NCI-H146 treated with DMSO at 0.1 percent for 48 hours (cell line): ENCODE measurements around the gene RBM39.
"Not testable (repeated sequence)": the region's sequence is repeated elsewhere in the genome, so short reads cannot be mapped to it uniquely, and the experiment has no call there.

ENCODE experiments used
- DNase-seq: peaks from one replicate; lab custom pipeline; 2025; ENCODE audit not compliant: unreplicated experiment; lab: John Stamatoyannopoulos, UW

RBM39 gene

DNA sequence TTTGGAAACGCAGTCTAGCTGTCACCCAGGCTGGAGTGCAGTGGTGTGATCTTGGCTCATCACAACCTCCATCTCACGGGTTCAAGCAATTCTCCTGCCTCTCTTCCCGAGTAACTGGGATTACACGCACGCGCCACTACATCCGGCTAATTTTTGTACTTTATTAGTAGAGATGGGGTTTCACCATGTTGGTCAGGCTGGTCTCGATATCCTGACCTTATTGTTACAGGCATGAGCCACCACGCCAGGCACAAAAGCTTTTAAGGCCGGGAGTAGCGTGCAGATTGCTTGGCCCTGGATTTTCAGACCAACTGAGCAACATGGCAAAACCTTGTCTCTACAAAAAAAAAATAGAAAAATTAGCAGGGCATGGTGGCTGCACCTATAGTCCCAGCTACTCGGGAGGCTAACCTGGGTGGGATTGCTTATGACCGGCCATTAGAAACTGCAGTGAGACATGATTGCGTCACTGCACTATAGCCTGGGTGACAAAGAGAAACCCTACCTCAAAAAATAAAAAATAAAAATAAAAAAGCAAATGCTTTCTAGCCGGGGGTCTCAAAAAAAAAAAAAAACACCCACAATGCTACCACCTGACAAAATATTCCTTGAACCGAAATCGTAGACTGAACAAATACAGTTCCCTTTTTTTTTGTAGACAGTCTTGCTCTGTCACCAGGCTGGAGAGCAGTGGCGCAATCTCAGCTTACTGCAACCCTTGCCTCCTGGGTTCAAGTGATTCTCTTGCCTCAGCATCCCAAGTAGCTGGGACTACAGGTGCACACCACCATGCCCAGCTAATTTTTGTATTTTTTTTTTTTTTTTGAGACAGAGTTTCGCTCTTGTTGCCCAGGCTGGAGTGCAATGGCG, 15.0 kb downstream of the RBM39 start:
- no peak for DNase-seq

DNA sequence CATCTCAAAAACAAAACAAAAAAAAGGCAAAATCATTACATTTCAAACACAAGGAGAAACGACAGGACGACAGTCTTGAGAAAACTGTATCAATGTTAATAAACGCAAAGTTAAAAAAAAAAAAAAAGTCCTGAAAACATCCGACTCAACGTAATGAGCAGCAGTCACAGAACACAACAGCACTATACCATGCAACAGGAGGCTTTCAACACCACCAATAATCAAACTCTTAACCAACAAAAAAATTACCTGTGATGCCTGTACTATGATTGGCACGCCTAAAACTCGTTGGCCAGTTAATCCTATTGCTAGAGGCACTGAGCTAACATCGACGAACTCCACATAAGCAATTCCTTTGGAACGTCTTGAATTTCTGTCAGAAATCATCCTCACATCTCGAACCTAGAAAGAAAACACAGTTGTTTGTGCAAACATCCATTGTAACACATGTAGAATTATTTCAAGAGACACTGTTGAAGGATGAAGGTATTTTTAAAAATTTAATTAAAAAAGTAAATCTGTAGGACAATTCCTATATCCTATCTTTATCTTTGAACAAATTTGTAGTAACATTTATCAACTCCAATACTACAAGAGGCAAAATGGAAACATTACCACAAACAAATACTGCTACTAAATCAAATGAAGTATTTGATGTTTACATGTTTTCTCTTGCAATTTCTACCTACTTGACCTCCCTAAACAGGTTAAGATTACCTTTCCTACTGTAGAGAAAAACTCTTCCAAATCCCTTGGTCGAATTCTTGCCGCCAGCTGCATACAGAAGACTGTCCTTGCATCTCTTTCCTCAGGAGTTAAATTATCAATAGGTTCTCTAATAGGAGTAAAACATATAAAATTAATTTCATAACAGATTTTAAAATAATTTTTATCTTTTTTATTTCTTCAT, 17.5 kb downstream of the RBM39 start:
- DNase-seq = no peak

DNA sequence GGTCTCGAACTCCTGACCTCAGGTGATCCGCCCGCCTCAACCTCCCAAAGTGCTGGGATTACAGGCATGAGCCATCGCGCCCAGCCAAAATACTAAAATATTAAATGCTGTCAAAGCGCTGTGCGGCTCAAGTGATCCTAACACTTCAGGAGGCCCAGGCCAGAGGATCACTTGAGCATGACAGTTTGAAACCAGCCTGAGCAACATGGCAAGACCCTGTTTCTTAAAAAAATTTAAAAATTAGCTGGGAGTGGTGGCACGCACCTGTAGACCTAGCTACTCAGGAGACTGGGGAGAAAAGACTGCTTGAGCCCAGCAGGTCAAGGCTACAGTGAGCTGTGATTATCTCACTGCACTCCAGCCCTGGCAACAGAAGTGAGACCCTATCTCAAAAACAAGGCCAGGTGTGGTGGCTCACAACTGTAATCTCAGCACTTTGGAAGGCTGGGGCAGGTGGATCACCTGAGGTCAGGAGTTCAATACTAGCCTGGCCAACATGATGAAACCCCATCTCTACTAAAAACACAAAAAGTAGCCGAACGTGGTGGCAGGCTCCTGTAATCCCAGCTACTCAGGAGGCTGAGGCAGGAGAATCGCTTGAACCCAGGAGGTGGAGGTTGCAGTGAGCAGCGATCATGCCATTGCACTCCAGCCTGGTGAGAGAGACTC, 18.3 kb downstream of the RBM39 start:
- DNase-seq = not testable (repeated sequence)

DNA sequence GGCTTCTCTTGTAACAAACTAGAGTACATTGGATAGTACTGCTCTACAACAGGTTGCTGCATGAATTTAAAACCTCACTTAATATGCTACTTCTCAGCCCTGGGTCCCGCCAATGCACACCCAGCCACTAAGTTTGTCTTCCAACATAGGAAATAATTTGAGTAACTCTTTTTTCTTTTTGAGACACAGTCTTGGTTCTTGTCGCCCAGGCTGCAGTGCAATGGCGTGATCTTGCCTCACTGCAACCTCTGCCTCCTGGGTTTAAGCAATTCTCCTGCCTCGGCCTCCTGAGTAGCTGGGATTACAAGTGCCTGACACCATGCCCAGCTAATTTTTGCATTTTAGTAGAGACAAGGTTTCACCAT, 18.8 kb downstream of the RBM39 start:
- DNase-seq = not testable (repeated sequence)

DNA sequence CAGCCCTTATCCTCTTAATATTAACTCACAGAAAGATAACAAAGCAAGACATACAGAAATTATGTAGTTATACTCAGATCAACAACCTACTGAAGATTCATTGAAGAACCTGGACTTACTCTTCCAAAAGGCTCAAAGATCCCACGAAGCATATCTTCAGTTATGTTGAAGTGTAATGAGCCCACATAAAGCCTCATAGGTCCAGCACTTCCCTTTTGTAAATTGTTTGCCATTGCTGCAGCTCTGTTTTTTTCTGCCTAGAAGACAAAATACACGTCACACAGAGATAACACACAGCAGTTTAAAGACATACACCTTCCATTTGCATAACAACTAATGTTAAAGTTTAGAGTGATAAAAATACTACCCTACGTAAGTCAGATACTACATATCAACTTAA, 20.4 kb downstream of the RBM39 start:
- no peak for DNase-seq

DNA sequence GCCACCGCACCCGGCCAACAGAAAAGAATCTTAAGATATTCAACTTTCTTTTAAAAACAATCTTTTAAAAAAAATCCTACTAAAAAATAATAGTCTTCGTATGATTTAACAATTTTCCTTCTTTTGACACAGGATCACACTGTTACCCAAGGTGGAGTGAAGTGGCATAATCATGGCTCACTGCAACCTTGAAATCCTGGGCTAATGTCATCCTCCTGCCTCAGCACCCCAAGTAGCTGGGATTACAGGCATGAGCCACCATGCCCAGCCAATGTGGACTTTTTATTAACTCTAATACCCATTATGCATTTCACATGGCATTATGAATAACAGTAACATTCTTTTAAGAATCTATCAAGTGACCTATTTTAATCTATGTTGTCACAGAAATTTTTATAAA, 20.8 kb downstream of the RBM39 start:
- DNase-seq = no peak

DNA sequence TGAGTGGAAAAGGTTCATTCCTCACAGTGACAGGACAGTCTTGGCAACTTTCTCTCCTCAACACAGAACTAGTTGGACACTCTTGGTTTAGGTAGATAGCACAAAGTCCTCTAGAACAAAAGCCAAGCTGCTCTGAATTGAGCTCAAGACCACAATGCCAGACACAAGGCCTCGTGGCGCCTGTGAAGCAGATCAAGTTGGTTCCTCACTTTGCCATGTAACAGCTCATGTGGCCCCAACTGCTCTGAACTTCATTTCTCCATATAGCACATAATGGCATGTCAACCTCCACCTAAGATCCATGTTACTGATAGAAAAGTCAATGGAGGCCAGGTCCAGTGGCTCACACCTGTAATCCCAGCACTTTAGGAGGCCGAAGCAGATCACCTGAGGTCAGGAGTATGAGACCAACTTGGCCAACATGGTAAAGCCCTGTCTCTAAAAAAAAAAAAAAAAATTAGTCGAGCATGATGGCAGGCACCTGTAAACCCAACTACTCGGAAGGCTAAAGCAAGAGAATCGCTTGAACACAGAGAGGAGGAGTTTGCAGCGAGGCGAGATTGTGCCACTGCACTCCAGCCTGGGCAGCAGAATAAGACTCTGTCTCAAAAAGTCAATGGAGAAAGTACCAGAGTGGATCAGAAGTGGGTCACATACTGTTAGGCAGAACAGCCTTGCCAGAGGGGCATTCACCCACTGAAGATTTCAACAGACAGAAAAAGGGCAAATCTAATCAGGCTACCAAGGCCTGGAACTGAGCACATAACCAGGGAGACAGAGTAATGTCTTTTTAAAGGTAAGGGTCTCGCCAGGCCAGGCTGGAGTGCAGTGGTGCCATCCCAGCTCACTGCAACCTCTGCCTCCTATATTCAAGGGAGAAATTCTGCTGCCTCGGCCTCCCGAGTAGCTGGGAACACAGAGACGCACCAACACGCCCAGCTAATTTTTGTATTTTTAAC, 21.6 kb downstream of the RBM39 start:
- DNase-seq = no peak

DNA sequence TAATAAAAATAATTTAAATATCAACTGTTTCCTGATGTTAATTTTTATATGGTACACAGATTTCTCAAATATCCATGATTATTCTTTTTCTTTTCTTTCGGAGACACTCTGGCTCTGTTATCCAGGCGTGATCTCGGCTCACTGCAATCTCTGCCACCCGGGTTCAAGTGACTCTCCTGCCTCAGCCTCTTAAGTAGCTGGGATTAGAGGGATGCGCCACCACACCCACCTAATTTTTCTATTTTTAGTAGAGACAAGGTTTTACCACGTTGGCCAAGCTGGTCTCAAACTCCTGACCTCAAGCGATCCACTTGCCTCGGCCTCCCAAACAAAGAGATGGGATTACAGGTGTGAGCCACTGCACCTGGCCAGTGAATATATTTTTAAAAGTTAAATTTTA, 22.3 kb downstream of the RBM39 start:
- no peak for DNase-seq

DNA sequence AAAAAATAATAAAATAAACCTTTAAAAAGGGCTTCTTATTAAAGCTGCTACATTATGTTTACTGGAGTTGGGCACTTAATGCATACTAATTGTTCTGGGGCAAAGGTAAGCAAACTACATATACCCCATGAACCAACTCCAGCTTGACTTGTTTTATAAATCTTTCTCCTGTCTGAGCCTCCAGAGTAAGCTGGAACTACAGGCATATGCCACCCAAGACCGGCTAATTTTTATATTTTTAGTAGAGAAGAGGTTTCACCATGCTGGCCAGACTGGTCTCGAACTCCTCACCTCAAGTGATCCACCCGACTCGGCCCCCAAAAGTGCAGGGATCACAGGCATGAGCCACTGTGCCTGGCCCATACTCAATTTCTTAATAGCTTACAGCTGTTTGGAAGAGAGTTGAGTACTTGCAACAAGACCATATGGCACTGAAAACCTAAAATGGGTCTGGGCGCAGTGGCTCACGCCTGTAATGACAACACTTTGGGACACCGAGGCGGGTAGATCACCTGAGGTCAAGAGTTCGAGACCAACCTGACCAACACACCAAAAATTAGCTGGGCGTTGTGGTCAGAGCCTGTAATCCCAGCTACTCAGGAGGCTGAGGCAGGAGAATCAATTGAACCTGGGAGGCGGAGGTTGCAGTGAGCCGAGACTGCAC, 23.0 kb downstream of the RBM39 start:
- DNase-seq = no peak

DNA sequence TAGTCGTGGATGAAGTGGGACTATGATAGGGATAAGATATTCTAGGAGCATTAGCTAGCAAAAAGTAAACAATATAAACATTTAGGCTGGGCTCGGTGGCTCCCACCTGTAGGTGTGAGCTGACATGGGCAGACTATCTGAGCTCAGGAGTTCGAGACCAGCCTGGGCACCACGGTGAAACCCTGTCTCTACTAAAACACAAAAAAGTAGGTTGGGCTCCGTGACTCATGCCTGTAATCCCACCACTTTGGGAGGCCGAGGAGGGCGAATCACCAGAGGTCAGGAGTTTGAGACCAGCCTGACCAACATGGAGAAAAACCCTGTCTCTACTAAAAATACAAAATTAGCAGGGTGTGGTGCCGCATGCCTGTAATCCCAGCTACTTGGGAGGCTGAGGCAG, 23.7 kb downstream of the RBM39 start:
- not testable (repeated sequence) for DNase-seq

DNA sequence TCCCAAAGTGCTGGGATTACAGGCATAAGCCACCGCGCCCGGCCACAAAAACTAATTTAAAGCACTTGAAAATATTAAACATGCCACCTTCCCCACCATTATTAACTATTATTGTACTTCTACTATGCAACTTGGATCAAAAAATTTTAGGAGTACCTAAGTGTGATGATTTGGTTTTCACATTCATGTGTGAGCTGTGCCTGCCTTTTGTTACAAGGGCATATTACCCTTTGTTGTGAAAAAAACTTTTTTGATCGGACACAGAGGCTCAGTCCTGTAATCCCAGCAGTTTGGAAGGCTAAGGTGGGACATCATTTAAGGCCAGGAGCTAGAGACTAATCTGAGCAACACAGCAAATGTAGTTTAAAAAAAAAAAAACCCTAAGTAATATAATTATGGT, 25.7 kb downstream of the RBM39 start:
- DNase-seq = no peak

DNA sequence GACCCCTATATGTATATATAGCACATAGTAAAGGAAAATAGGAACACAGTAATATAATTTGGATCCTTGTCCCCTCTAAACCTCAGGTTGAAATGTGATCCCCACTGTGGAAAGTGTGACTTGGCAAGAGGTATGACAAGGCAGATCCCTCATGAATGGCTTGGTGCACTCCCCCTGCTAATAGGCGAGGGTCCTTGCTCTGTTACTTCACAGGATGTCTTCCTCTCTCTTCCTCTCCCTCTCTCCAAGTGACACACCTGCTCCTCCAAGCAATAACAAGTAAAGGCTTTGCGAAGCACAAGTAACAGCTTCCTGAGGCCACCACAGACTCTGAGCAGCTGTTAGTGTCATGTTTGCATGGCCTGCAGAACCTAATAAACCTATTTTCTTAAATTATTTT, 26.4 kb downstream of the RBM39 start:
- no peak for DNase-seq

DNA sequence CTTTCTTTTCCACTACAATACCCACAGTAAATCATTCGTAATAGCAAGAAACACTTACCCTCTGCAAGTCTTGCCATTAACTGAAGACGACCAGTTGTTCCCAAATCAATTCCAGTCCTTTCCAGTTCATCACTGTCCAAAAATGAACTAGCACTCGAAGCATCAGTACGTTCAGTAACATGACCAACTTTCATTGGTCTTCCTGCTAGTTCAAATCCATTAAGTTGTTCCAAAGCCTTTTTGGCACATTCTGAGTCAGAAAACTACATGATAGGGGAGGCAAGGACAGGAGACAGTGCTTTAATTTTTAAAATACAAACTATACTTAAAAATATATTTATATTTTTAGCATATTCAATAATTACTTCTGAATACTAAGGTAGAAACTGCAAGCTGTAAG, 27.9 kb downstream of the RBM39 start:
- no peak for DNase-seq

DNA sequence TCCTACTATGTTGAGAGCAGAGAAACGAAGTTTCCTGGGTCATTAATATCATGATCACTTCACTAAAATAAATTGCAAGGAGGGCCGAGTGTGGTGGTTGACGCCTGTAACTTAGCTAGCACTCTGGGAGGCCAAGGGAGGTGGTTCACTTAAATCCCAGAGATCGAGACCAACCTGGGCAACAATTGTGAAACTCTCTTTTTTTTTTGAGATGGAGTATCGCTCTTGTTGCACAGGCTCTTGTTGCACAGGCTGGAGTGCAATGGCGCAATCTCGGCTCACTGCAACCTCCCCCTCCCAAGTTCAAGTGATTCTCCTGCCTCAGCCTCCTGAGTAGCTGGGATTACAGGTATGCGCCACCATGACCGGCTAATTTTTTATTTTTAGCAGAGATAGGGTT, 28.9 kb downstream of the RBM39 start:
- DNase-seq = not testable (repeated sequence)

DNA sequence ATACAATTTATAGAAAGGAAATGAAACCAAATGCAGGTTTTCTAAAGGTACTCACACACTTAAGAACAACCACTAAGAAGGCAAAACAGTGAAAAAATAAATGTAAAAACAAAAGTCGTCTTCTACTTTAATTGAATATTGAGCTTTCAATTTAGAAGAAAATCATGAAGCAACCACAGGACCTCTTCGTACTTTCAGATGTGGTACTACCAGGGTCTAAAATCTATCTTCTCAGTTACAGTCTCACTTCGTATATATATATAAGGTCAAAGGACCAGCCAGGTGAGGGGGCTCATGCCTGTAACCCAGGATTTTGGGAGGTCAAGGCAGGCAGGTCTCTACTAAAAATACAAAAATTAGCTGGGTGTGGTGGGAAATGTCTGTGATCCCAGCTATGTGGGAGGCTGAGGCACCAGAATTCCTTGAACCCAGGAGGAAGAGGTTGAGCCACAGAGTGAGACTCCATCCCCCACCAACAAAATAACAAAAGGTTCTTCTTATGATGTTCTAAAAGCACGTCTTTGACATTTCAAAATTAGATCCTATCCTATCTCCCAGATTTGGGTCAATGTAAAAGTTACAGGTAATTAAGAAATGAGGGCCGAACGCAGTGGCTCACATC, 30.4 kb downstream of the RBM39 start:
- no peak for DNase-seq

DNA sequence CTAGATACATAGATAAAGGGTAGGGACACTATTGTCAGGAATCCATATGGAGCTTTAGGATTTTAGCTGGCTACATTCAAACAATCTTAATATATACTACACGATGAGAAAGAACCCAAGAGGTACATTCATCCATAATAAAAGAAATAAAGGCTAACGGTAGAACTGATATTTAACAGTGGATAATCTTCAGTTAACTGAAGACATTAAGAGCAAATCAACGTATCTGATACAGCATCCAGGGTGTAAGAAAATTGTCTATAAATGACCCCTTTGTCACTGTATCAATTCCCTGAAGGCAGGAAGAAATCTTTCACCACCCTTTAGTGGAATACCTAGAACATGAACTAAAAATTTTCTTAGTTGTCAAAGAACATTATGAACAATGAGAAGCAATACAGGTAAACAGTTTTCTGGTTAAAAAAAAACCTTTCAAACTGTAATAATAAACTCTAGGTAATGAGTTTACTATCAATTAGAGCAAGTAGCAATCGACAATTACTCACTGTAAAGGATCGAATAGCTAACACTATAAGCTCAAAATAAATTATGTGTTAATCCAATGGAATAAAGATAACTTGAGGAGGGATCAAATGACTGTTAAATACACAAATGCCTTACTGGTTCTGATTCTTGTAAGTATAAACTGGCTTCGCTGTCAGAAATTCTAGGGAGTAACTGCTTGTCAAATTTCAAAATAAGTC, 31.0 kb downstream of the RBM39 start:
- no peak for DNase-seq

DNA sequence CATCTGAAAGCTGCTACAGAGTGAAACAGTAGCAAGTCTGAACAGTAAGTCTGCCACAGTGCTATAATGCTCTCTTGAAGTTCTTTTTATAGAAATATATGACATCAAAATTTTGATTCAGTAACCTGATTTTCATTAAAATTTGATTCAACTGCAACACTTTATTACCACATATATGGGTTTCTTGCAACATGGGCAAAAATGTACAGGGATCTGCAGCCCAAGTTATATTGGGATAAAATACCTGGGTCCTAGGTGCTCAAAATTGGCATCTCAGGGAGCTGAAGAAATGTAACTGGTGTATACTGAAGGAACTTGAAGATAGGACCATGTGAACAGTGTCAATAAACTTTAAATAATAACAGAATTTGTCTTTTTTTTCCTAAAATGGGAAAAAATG, 32.0 kb downstream of the RBM39 start:
- no peak for DNase-seq

DNA sequence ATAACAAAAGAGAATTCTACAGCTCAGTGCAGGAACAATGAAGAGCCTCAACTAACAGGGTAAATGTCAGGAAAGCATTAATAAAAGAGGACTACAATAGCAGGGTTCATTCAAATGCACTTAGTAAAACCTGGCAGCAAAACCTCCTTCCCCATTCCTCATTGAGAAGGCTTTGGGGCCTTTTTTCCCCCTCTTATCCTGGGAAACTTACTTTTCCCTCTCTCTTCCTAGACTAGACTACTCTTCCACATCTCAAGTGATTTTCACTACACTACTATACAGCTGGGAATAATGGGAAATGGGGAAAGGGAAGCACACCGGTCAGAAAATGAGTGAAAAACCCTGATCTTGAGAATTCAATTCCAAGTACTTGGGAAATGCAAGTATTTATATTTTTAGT, 32.8 kb downstream of the RBM39 start:
- DNase-seq = no peak

DNA sequence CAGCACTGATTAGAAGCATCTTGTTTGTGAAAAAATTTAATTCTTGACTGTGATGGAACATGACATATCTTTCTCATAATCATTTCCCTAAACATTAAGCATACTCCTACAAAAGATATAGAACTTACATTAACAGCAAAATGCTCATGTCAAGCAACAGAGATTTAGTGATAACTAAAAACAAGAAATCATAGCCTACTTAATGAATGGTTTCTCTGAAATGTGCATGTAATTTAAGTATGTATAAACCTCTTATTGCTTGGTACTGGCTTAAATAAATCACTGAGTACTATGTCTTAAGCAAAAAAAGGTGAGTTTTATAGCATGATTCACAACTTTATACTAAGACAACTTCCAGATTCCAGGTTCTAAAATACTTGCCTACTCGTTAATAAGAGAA, 33.6 kb downstream of the RBM39 start:
- DNase-seq = no peak
